A549 (cell line): ENCODE results near the gene MYH9.
"Not testable (repeated sequence)": the region's sequence is repeated elsewhere in the genome, so short reads cannot be mapped to it uniquely, and the experiment has no call there.

Experiments
- CTCF ChIP-seq: fragments of >200 bp; sonication (Bioruptor Twin); formaldehyde crosslinking; IDR thresholded peaks from 3 replicates; pipeline ENCODE4 v1.5.1; 2016
- MYC ChIP-seq: IDR thresholded peaks from 2 replicates; pipeline ENCODE4 v1.6.1; 2012; ENCODE audit warnings: mild to moderate bottlenecking, inconsistent platforms, low read length, improper control_type of control experiment, borderline replicate concordance
- POLR2A ChIP-seq: IDR thresholded peaks from 2 replicates; pipeline ENCODE4 v1.6.1; 2012; ENCODE audit warnings: mild to moderate bottlenecking, low read length
- SMC3 ChIP-seq: fragments of >200 bp; sonication (Bioruptor Twin); formaldehyde crosslinking; IDR thresholded peaks from 3 replicates; pipeline ENCODE4 v1.6.1; 2018; ENCODE audit warnings: inconsistent platforms

- not testable (repeated sequence) for TF ChIP-seq MYC, CTCF, POLR2A, SMC3
Observed at GRCh38 chr22:36290391-36291075, 97.2 kb downstream of the MYH9 start.
